ENCODE data around the gene KIRREL2.

GRCh38 chr19:35822579-35822978 lies 34.1 kb upstream of the KIRREL2 start:
- no peak for TF ChIP-seq CTCF (conservative IDR thresholded peaks at IDR 0.05; ENCODE audit: low read length)
- no peak for TF ChIP-seq EZH2phosphoT487 (IDR thresholded peaks at IDR 0.05; ENCODE audit: borderline replicate concordance, low read depth, low read length)

Data from OCI-LY7 (cell line).